Cardiac fibroblast (primary cell): Measurements from ENCODE around the gene E2F8.

Source experiments
- DNase-seq, 2 donors: peaks; one replicate each; pipeline versions ENCODE4 v3.0.0 to v3.0.0-alpha.2; 2010; ENCODE audit warnings: low read depth in 2 of 2
- H3K4me3 ChIP-seq, 2 donors: replicated peaks in 1 of 2; 1 replicate in 1 of 2; 2 replicates in 1 of 2; pipeline ENCODE4 v1.5.1; 2011; ENCODE audit warnings: low read depth in 2 of 2, low read length in 2 of 2, mild to moderate bottlenecking in 2 of 2, moderate library complexity in 1 of 2
- CTCF ChIP-seq: IDR thresholded peaks from one replicate; pipeline ENCODE4 v1.5.1; 2011; ENCODE audit warnings: low read depth, mild to moderate bottlenecking, low read length, inconsistent platforms

The E2F8 gene

GRCh38 chr11:19187833-19188258 lies 52.9 kb downstream of the E2F8 start:
- H3K4me3 ChIP-seq = no peak overlapping the region
- DNase-seq = peak in 1 of 2 donors; percentile 32
- TF ChIP-seq CTCF = no peak

GRCh38 chr11:19187114-19187832 lies 53.5 kb downstream of the E2F8 start:
- no peak for TF ChIP-seq CTCF
- H3K4me3 ChIP-seq = no peak overlapping the region
- peak in 1 of 2 donors; percentile 59 for DNase-seq

GRCh38 chr11:19185516-19186052 lies 55.2 kb downstream of the E2F8 start:
- no peak overlapping the region for H3K4me3 ChIP-seq
- DNase-seq = no peak
- TF ChIP-seq CTCF = no peak

- no peak for TF ChIP-seq CTCF
- no peak for DNase-seq
- no peak overlapping the region for H3K4me3 ChIP-seq
Observed at GRCh38 chr11:19185036-19185435, 55.7 kb downstream of the E2F8 start.

- H3K4me3 ChIP-seq = no peak overlapping the region
- no peak for TF ChIP-seq CTCF
- DNase-seq = no peak
Observed at GRCh38 chr11:19183646-19184045, 57.1 kb downstream of the E2F8 start.

- TF ChIP-seq CTCF = no peak
- DNase-seq = peak; percentile 19 to 35
- no peak overlapping the region for H3K4me3 ChIP-seq
Observed at GRCh38 chr11:19181531-19182261, 59.0 kb downstream of the E2F8 start.
